GM21825 (cell line): ENCODE data around the gene RASAL2.
"Not testable (repeated sequence)": the region's sequence is repeated elsewhere in the genome, so short reads cannot be mapped to it uniquely, and the experiment has no call there.

Experiments used
- ATAC-seq: cut with Tn5 transposase; IDR thresholded peaks from one replicate; pipeline ENCODE4 v1.9.1; 2021; ENCODE audit warnings: mild to moderate bottlenecking, moderate library complexity; ENCODE audit not compliant: unreplicated experiment

Gene RASAL2

DNA sequence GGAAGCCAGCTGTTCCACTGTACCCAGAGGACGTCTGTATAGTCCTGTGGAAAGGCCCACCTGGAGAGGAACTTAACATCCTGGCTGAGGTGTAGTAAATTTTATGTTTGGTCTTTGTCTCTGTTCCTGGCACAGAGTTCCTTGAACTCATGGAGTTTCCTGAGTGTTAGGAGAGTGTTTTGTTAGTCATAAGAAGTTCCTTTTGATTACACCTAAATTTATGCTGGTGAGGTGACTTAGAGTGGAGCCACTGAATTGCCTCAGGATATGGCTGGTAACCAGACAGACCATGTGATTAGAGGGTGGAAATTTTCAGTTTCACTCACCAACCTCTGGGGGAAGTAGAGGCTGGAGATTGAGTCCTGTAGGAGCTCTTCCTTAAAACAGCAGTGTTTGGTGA is 57.9 kb downstream of the RASAL2 start:
- ATAC-seq = no peak

- ATAC-seq = no peak
These were observed 61.8 kb downstream of the RASAL2 start for GRCh38 chr1:178155481-178156255.

DNA sequence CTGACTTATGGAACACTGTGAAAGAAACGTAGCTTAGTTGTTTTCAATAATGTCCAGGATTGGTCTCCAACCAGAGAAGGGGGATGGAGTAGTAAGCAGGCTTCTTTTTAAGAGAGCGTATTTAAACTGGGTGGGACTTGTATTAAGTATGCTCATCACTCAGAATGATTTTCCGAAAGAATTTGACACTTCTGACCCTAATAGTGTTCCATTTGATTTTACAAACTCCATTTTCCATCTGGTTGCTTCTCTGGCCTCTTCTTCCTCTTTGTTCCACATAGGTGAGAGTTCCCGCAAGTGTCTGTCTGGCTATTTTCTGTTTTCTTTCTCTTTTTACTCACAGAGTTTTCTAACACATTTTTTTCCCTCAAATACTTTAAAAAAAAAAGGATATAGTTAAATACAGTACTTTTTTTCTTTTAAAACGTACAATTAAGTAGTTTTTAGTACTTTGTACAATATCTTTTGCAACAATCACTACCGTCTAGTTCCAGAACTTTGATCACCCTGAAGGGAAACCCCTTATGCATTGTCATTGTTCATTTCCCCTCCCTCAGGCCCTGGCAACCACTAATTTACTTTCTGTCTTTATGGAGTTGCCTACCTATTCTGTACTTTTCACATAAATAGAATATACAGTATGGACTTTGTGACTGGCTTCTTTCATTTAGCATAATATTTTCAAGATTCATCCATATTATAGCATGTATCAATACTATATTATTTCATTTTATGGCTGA is 67.0 kb downstream of the RASAL2 start:
- ATAC-seq = no peak

- ATAC-seq = no peak
These were observed 67.6 kb downstream of the RASAL2 start for GRCh38 chr1:178161516-178161915.

DNA sequence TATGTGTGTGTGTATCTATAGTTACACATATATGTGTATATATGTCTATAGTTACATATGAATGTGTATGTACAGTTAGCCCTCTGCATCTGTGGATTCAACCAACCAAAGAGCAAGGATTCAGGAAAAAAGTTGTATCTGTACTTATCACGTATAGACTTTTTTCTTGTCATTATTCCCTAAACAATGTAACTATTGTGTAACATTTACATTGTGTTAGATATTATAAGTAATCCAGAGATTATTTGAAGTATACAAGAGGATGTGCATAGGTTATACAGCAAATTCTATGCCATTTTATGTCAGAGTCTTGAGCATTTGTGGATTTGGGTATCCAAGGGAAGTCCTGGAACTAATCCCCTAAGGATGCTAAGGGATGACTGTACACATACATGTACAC is 71.3 kb downstream of the RASAL2 start:
- ATAC-seq = no peak

DNA sequence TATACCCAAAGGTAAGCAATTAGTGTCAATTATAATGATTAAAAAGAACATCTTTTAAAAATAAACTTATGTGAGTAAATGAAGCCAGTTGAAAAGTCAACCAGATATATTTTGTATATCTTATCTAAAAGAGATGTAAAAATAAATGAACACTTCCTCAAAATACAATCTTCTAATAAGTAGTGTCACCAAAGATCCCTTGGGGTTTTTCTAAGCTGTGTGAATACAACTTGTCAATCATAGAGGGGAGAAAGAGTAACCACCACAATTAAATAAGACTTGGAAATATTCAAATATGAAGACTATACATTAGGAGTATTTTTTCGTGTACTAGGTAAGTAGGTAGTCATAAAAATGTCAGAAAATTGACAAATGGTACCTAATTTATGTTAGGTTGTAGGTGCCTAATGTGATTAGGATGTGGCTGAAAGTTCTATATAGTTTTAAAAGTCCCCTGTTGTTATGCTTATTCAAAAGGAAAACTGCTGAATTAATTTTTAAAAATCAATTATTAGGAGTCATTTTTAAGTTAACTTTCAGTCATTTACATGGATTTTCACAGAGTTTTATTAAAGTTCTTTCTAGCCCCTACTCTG is 72.6 kb downstream of the RASAL2 start:
- no peak for ATAC-seq

DNA sequence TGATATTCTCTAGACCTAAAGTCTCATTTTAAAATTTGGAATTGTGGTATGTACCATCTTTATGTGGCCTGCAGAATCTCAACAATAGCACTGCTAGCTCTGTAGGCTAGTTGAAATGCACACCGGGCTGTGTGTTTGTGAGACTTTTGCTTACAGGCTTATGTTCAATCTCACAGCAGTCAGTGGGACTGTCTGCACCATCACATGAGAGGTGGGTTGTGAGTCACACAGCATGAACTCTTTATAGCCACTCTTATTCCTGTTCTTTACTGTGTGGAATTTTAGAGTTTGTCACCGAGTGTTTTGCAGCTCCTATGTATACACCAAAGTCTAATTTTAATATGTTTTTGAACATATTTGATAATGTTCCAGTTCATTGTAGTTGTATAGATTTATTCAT is 74.6 kb downstream of the RASAL2 start:
- ATAC-seq = no peak

DNA sequence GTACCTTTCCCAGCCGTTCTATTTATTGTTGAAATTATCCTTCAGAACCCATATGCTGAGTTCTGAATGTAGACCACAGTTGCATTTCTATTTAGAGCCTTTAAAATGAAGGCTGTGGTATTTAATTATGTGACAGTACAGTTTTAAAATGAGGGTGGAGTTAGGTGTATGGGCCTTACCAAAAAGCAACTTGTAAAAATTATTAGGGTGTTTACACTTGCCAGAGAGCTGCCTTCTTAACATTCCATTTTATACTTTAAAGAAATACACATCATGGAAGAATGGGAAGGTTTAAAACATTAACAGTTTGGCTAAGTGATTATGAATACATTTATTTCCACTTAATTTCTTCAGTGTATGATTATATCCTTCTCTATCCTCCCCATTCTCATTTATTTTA is 75.7 kb downstream of the RASAL2 start:
- no peak for ATAC-seq

GRCh38 chr1:178172939-178173338 is 79.0 kb downstream of the RASAL2 start:
- ATAC-seq = no peak

- no peak for ATAC-seq
These were observed 80.6 kb downstream of the RASAL2 start for GRCh38 chr1:178174539-178174938.

- ATAC-seq = no peak
These were observed 86.5 kb downstream of the RASAL2 start for GRCh38 chr1:178180405-178180804.

DNA sequence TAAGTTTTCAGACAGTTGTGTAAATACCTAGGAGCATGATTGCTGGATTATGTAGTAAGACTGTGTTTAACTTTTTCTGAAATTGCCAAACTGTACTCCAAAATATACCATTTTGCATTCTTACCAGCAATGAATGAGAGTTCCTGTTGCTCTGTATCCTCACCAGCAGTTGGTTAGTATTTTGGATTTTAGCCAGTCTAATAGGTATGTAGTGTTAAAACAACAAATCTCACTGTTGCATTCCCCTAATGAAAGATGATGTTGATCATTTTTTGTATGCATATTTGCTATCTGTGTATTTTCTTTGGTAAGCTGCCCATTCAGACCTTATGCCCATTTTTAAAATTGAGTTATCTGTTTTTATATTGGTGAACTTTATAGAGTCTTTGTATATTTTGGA is 89.9 kb downstream of the RASAL2 start:
- ATAC-seq = no peak

GRCh38 chr1:178188306-178188705 is 94.4 kb downstream of the RASAL2 start:
- no peak for ATAC-seq

DNA sequence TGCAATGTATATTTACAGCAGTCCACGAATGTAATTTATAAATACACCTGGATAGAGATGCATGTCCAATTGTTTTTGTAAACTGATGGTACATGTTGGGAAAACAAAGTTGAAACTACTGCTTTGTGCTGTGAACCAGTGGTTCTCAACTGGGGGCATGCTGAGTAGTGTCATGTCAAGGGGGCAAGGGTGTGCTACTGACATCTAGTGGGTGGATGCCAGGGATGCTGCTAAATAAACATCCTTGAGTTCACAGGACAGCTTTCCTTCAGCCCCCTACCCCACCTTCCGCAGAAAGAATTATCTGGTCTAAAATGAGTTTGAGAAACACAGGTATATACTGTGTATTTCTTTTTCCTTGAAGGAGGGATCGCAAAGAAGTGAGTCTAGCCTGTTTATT is 95.9 kb downstream of the RASAL2 start:
- ATAC-seq = no peak

DNA sequence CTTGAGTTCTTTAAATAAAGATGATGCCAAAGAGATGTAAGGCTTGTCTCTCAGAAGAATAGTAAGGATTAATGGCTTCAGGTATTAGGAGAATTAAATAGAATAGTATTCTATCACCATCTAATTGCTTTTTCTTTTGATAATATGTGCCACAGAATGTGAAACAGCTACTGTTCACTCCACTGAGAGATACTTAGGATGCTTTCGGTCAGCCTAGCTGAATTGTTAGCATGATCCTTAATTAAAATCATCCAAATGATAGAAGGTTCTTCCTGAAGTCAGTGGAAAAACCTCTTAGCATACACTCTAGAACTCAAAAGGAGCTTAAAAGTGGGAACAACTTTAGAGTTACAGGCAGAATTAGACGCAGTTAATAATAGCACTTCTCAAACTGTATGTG is 97.0 kb downstream of the RASAL2 start:
- no peak for ATAC-seq

DNA sequence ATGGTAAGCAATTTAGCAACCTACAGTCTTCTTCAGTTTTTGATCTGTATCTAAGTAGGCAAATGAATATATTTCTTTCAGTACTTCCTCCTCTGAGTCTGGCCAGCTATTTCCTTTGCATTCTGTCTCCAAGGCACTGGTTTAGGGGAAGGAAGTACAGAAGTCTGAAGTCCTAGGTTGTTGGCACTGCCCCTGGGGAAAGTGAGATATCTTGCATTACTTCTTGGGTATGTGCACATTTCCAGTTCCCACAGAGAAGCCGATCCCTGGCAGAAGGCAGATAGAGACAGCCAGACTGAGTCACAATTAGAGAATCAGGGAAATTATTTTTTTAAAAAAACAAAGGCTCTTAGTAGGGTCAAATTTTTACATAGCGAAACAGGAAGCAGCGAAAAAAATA is 98.8 kb downstream of the RASAL2 start:
- ATAC-seq = no peak

DNA sequence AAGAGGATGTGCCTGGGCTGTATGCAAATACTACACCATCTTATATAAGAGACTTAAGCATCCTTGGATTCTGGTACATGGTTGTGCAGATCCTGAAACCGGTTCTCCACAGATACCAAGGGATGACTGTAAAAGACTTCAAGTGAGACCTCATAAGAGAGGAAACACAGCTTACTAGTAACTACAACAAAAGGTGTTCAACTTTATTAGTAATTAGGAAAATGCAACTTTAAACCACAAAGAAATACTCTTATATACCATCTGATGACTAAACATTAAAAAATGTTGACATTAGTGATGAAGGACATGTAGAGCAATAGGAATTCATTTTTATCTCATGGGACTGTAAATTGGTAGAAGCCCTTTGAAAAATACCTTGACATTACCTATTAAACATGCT is 102.7 kb downstream of the RASAL2 start:
- no peak for ATAC-seq

DNA sequence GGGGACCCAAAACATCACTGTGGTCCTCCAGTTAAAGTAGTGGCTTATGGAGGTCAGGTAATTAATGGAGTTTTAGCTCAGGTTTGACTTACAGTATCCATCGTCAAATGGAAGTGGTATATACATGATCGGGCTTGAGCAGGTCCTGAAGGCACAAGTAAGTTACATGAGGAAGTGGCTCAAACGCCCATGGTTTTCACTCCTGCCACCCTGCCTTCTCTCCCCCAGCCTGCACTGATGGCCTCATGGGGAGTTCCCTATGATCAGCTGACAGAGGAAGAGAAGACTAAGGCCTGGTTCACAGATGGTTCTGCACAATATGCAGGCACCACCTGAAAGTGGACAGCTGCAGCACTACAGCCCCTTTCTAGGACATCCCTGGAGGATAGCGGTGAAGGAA is 108.2 kb downstream of the RASAL2 start:
- not testable (repeated sequence) for ATAC-seq

- not testable (repeated sequence) for ATAC-seq
These were observed 108.6 kb downstream of the RASAL2 start for GRCh38 chr1:178202546-178202945.

DNA sequence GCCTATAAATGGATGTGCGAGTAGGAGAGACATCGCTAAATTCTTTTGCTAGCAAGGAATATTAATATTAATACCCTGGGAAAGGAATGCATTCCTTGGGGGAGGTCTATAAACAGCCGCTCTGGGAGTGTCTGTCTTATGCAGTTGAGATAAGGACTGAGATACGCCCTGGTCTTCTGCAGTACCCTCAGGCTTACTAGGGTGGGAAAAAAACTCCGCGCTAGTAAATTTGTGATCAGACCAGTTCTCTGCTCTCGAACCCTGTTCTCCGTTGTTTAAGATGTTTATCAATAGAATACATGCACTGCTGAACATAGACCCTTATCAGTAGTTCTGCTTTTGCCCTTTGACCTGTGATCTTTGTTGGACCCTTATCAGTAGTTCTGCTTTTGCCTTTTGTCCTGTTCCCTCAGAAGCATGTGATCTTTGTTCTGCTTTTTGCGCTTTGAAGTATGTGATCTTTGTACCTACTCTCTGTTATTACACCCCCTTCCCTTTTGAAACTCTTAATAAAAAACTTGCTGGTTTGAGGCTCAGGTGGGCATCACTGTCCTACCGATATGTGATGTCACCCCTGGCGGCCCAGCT is 114.5 kb downstream of the RASAL2 start:
- ATAC-seq = not testable (repeated sequence)

GRCh38 chr1:178209935-178210334 is 116.0 kb downstream of the RASAL2 start:
- no peak for ATAC-seq

GRCh38 chr1:178218550-178218949 is 124.6 kb downstream of the RASAL2 start:
- ATAC-seq = no peak
